Activated CD8-positive, alpha-beta T cell treated with anti-CD3 and anti-CD28 coated beads, Interleukin-2, amount 10 ng/mL, durations not matched to agents 7 days and 5 days (primary cell): Measurements from ENCODE around the gene C19orf33. TPM values are rescaled to one million over a fixed set of nuclear protein-coding genes. Genes with fewer than 3 reads are reported as not detected.
"Not testable (repeated sequence)": the region's sequence is repeated elsewhere in the genome, so short reads cannot be mapped to it uniquely, and the experiment has no call there.

Experiments
- ATAC-seq: fragments of 150-1000 bp; cut with Tn5 transposase; one replicate; pipeline ENCODE4 v1.10.0; 2021; ENCODE audit warnings: moderate library complexity
- CTCF ChIA-PET: fragments of 350-600 bp; sonication (Branson Sonifier 250); formaldehyde crosslinking; loops from one replicate; lab custom pipeline; 2021; ENCODE audit warnings: antibody characterized with exemption; lab: Charles Lee
- POLR2A ChIA-PET: fragments of 350-600 bp; sonication (Branson Sonifier 250); formaldehyde crosslinking; loops from one replicate; lab custom pipeline; 2021; ENCODE audit warnings: antibody characterized with exemption; lab: Charles Lee
- DNase-seq: peaks from one replicate; pipeline ENCODE4 v3.0.0-alpha.2; 2020
- H3K27ac Mint-ChIP-seq: one replicate; pipeline ENCODE4 v1.8.0; 2021; ENCODE audit warnings: mild to moderate bottlenecking, mixed read lengths
- H3K27me3 Mint-ChIP-seq: one replicate; pipeline ENCODE4 v1.8.0; 2021; ENCODE audit warnings: low read depth, mixed read lengths
- H3K36me3 Mint-ChIP-seq: one replicate; pipeline ENCODE4 v1.8.0; 2021; ENCODE audit warnings: low read depth, mixed read lengths
- H3K4me1 Mint-ChIP-seq: one replicate; pipeline ENCODE4 v1.8.0; 2021; ENCODE audit warnings: low read depth, mixed read lengths
- H3K4me3 Mint-ChIP-seq: one replicate; pipeline ENCODE4 v1.8.0; 2021; ENCODE audit warnings: mild to moderate bottlenecking, mixed read lengths
- H3K9me3 Mint-ChIP-seq: one replicate; pipeline ENCODE4 v1.8.0; 2022; ENCODE audit warnings: mixed read lengths; ENCODE audit not compliant: insufficient read depth
- total RNA-seq, 2 experiments: library from RNA; stranded (reverse); gene quantifications; one replicate each; pipeline ENCODE4 v1.2.3, GENCODE V29; 2021

C19orf33 gene
- total RNA-seq, 2 experiments from 2014 or later: not detected

DNA sequence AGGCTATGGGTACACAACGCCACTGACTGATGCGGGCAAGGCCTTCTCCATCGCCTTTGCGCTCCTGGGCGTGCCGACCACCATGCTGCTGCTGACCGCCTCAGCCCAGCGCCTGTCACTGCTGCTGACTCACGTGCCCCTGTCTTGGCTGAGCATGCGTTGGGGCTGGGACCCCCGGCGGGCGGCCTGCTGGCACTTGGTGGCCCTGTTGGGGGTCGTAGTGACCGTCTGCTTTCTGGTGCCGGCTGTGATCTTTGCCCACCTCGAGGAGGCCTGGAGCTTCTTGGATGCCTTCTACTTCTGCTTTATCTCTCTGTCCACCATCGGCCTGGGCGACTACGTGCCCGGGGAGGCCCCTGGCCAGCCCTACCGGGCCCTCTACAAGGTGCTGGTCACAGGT is 22.5 kb downstream of the C19orf33 start:
- Mint-ChIP-seq H3K27ac (no peak overlapping the region), H3K4me3 (no peak overlapping the region), H3K4me1 (peaks cover 7% of the 10 kb centered on the region), H3K27me3 (no peaks in the 10 kb centered on the region), H3K36me3 (peaks cover 40% of the 10 kb centered on the region), H3K9me3 (no peaks in the 10 kb centered on the region)
- ChIA-PET CTCF (interaction anchor here (1.6 kb wide), 1 partner anchor 10 kb away, joined by 3 read pairs; no protein-coding TSS in a partner anchor), POLR2A (no interaction called here)
- no peak for DNase-seq
- no peak for ATAC-seq

GRCh38 chr19:38329651-38330050 is 25.6 kb downstream of the C19orf33 start:
- no peak overlapping the region for H3K4me3 Mint-ChIP-seq
- CTCF ChIA-PET: no interaction called here
- DNase-seq (no peak), ATAC-seq (no peak)
- H3K4me1 Mint-ChIP-seq: no peaks in the 10 kb centered on the region
- H3K27ac Mint-ChIP-seq: no peak overlapping the region
- POLR2A ChIA-PET: no interaction called here
- H3K9me3 Mint-ChIP-seq: no peaks in the 10 kb centered on the region
- no peaks in the 10 kb centered on the region for H3K27me3 Mint-ChIP-seq
- peaks cover 28% of the 10 kb centered on the region for H3K36me3 Mint-ChIP-seq

GRCh38 chr19:38331728-38332127 is 27.7 kb downstream of the C19orf33 start:
- ChIA-PET POLR2A (interaction anchor here (0.6 kb wide), 1 partner anchor 64 kb away, joined by 3 read pairs; no protein-coding TSS in a partner anchor), CTCF (interaction anchor here (1.1 to 3.4 kb wide), 4 partner anchors 12 to 97 kb away, joined by 4 to 23 read pairs (median 8); partner anchors contain the start of gene KCNK6)
- Mint-ChIP-seq H3K27ac (no peak overlapping the region), H3K36me3 (peaks cover 25% of the 10 kb centered on the region), H3K9me3 (no peaks in the 10 kb centered on the region), H3K4me3 (no peak overlapping the region), H3K4me1 (peaks cover under 1% of the 10 kb centered on the region), H3K27me3 (no peaks in the 10 kb centered on the region)
- DNase-seq (no peak), ATAC-seq (no peak)

DNA sequence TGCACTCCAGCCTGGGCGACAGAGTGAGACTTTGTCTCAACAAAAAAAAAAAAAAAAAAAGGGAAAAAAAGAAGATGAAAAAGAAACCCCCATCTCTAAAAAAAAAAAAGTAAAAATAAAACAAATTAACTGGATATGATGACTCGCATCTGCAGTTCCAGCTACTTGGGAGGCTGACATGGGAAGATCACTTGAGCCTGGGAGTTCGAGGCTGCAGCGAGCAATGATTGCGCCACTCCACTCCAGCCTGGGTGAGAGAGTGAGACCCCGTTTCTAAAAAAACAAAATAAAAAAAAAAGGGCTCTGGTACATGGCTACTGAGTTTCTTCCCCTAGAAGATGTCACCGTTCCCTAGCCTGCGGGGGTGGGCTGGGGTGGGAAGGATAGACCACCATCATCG is 29.2 kb downstream of the C19orf33 start:
- Mint-ChIP-seq H3K4me3 (no peak overlapping the region), H3K27ac (no peak overlapping the region), H3K27me3 (no peaks in the 10 kb centered on the region), H3K9me3 (no peaks in the 10 kb centered on the region), H3K36me3 (peaks cover 19% of the 10 kb centered on the region), H3K4me1 (peaks cover 8% of the 10 kb centered on the region)
- ChIA-PET POLR2A (no interaction called here), CTCF (interaction anchor here (0.9 to 3.4 kb wide), 5 partner anchors 11 to 98 kb away, joined by 3 to 23 read pairs (median 3); no protein-coding TSS in a partner anchor)
- ATAC-seq (no peak), DNase-seq (no peak)

DNA sequence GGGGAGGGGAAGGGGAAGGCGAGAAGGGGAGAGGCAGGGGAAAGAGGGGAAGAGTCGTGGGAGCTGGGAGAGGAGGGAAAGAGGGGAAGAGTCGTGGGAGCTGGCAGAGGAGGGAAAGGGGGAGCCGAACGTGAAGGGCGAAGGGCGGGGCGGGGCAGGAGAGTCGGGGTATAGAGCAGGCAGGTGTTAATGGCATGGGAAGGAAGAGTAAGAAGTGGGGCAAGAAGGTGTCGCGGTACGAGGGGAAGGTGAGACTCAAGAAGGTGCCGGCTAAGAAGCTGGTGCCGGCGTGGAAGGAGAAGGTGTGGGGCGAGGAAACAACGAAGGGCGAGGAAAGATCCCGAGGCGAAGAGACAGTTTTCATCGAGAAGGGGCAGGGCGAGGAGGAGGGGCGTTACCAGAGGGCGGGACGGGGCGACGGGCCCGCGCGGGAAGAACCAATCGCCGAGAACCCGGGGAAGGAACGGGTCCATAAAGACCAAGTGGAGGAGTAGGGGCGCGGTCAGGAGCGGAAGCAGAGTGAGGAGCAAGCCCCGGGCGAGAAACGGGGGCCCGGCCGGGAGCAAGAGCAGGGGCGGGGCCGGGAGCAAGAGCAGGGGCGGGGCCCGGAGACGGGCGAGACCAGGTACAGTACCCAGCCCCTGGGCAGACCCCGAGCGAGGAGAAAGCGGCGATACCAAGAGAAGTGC is 32.0 kb downstream of the C19orf33 start:
- ChIA-PET CTCF (interaction anchor here (0.6 to 3.0 kb wide), 23 partner anchors 10 to 434 kb away, joined by 3 to 27 read pairs (median 4); partner anchors contain the start of genes C19orf33, FAM98C, GGN and KCNK6), POLR2A (interaction anchor here (0.7 to 1.0 kb wide), 6 partner anchors 12 to 48 kb away, joined by 3 to 19 read pairs (median 3); partner anchors contain the start of gene PSMD8)
- peaks cover 11% of the 10 kb centered on the region for H3K4me1 Mint-ChIP-seq
- H3K36me3 Mint-ChIP-seq: peaks cover 12% of the 10 kb centered on the region
- no peaks in the 10 kb centered on the region for H3K9me3 Mint-ChIP-seq
- peak overlapping the region; percentile 98 for H3K27ac Mint-ChIP-seq
- no peaks in the 10 kb centered on the region for H3K27me3 Mint-ChIP-seq
- DNase-seq (peak; percentile 96), ATAC-seq (peak; percentile 83)
- H3K4me3 Mint-ChIP-seq: peak overlapping the region; percentile 87

DNA sequence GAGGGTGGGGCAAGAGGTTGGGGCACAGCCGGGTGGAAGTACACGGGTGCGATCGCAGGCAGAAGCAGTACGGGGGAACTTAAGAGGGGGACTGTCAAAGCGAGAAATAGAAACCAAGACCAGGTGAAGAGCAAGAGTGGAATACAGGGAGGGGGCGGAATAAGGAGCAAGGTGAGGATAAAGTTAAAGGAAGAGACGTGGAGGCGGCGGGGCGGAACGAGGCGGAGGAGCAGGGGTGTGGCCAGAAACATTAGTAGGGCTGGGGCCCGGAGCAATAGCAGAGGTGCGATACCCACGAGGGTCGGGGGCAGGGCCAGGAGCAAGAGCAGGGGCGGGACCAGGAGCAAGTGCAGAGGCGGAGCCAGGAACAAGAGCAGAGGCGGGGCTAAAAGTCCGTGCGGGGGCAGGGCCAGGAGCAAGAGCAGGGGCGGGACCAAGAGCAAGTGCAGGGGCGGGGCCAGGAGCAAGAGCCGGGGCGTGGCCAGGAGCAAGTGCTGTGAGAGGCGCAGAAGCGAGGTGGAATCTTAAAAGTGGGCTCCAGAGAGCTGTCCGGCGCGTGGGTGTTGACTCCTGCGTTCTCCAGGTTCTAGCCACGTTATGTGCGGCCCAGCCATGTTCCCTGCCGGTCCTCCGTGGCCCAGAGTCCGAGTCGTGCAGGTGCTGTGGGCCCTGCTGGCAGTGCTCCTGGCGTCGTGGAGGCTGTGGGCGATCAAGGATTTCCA is 32.7 kb downstream of the C19orf33 start:
- POLR2A ChIA-PET: interaction anchor here (0.9 to 1.0 kb wide), 2 partner anchors 38 to 39 kb away, joined by 3 to 19 read pairs; partner anchors contain the start of gene PSMD8
- Mint-ChIP-seq H3K36me3 (peaks cover 12% of the 10 kb centered on the region), H3K4me3 (peak overlapping the region; percentile 87), H3K9me3 (no peaks in the 10 kb centered on the region), H3K4me1 (peaks cover 11% of the 10 kb centered on the region), H3K27me3 (no peaks in the 10 kb centered on the region), H3K27ac (peak overlapping the region; percentile 98)
- peak; percentile 98 for DNase-seq
- CTCF ChIA-PET: interaction anchor here (0.7 to 3.0 kb wide), 11 partner anchors 11 to 434 kb away, joined by 3 to 27 read pairs (median 8); partner anchors contain the start of genes PSMD8 and SPINT2
- peak; percentile 74 for ATAC-seq

- peaks cover 12% of the 10 kb centered on the region for H3K36me3 Mint-ChIP-seq
- CTCF ChIA-PET: interaction anchor here (1.1 to 3.0 kb wide), 2 partner anchors 105 to 195 kb away, joined by 3 to 24 read pairs; no protein-coding TSS in a partner anchor
- POLR2A ChIA-PET: no interaction called here
Observed at GRCh38 chr19:38337360-38337653, 33.3 kb downstream of the C19orf33 start.

DNA sequence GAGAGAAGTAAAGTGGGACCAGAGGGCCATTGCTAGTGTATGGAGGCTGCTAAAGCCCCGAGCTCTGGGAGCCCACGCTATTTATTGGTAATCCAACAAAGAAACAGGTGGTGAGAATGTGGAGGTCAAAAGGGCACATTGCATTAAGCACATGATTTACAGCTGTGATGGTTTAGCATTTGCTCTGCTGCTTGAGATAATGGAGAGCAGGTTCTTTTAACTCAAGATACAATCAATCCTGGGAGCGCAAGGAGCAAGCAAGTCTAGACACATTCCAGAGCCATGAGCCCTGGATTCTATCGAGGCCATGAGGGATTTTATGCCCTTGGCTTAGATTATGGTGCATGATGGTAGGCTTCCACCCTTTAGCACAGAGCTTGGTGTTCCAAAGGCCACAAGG is 35.0 kb downstream of the C19orf33 start:
- not testable (repeated sequence) for ATAC-seq, H3K27ac Mint-ChIP-seq, DNase-seq, H3K27me3 Mint-ChIP-seq, H3K9me3 Mint-ChIP-seq, H3K4me3 Mint-ChIP-seq
- CTCF ChIA-PET: interaction anchor here (1.4 kb wide), 1 partner anchor 105 kb away, joined by 3 read pairs; no protein-coding TSS in a partner anchor
- H3K36me3 Mint-ChIP-seq: peaks cover 14% of the 10 kb centered on the region
- POLR2A ChIA-PET: interaction anchor here (1.5 kb wide), 1 partner anchor 36 kb away, joined by 7 read pairs; the partner anchor contains the start of gene PSMD8
- H3K4me1 Mint-ChIP-seq: peaks cover 11% of the 10 kb centered on the region

More at GRCh38 chr19:38337360-38337653, 33.3 kb downstream of the C19orf33 start:
- no peaks in the 10 kb centered on the region for H3K9me3 Mint-ChIP-seq
- peak overlapping the region; percentile 87 for H3K4me3 Mint-ChIP-seq
- H3K27ac Mint-ChIP-seq: peak overlapping the region; percentile 98
- peaks cover 11% of the 10 kb centered on the region for H3K4me1 Mint-ChIP-seq
- no peak for ATAC-seq
- no peak for DNase-seq
- no peaks in the 10 kb centered on the region for H3K27me3 Mint-ChIP-seq

DNA sequence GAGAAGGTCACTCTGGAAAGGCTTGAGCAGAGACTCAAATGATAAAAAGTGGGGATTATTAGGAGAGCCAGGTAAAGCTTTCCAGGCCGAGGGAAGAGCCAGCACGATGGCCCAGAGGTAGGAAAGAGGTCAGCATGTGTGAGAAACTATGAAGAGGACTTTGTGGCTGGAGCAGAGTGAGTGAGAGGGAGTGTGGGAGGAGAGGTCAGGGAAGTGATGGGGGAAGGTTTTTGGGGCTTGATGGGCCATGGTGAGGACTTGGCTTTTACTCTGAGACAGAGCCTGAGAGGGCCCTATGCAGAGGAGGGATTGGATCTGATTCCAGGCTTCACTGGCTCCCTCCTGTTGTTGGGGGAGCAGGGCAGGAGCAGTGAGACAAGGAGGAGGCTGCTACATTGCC is 36.9 kb downstream of the C19orf33 start:
- DNase-seq: no peak
- Mint-ChIP-seq H3K36me3 (peaks cover 14% of the 10 kb centered on the region), H3K4me1 (peaks cover 11% of the 10 kb centered on the region), H3K27ac (no peak overlapping the region), H3K4me3 (no peak overlapping the region), H3K9me3 (no peaks in the 10 kb centered on the region), H3K27me3 (no peaks in the 10 kb centered on the region)
- ChIA-PET CTCF (no interaction called here), POLR2A (no interaction called here)
- ATAC-seq: no peak

GRCh38 chr19:38346837-38347236 is 42.8 kb downstream of the C19orf33 start:
- peaks cover 3% of the 10 kb centered on the region for H3K36me3 Mint-ChIP-seq
- ChIA-PET POLR2A (no interaction called here), CTCF (no interaction called here)
- no peaks in the 10 kb centered on the region for H3K9me3 Mint-ChIP-seq
- no peaks in the 10 kb centered on the region for H3K27me3 Mint-ChIP-seq
- H3K4me1 Mint-ChIP-seq: no peaks in the 10 kb centered on the region
- ATAC-seq (no peak), DNase-seq (no peak)
- H3K27ac Mint-ChIP-seq: no peak overlapping the region
- H3K4me3 Mint-ChIP-seq: no peak overlapping the region

- no peak overlapping the region for H3K4me3 Mint-ChIP-seq
- no peak overlapping the region for H3K27ac Mint-ChIP-seq
- DNase-seq (no peak), ATAC-seq (no peak)
- H3K4me1 Mint-ChIP-seq: no peaks in the 10 kb centered on the region
- H3K27me3 Mint-ChIP-seq: no peaks in the 10 kb centered on the region
- ChIA-PET POLR2A (interaction anchor here (1.1 kb wide), 1 partner anchor 11 kb away, joined by 3 read pairs; no protein-coding TSS in a partner anchor), CTCF (no interaction called here)
- H3K36me3 Mint-ChIP-seq: no peaks in the 10 kb centered on the region
- no peaks in the 10 kb centered on the region for H3K9me3 Mint-ChIP-seq
Observed at GRCh38 chr19:38350883-38351282, 46.8 kb downstream of the C19orf33 start.
